ENCODE data around the gene RTEL1.

RTEL1 gene

DNA sequence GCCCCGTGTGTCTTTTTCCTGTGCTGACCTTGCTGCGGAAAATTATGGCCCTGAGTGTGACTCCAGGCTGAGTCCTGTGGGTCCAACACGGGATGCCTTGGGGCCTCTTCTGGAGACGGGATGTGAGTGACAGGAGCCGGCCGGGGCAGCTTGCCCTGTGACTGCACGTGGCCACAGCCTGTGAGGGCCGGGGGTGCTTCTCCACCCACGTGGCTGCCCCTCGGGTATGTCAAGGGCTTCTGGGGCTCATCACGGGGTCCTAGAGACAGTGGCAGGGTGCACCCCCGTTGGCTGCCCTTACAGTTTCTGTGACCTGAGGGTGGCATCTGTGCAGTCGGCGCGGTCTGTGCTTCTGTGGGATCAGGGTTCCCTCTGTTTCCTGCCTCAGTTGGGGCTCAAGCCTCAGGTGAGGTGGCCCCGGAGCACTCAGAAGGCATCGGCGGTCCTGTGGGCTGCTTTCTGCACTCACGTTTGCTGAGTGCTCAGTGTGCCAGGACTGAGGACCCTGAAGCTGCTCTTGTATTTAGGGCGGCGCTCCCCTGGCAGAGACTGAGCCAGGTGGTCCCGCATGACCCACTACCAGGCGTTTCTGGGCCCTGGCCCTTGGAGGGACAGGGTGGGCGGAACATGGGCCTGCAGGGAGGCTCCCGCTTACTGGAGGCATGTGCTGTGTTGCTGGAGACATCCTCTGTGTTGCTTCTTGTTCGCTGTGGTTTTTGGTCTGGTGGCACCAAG, 5.4 kb downstream of the RTEL1 start:
- Histone ChIP-seq H3K27ac (no peak overlapping the region), H3K4me2 (ENCODE audit: low read length) (no peak overlapping the region), H3K4me1 (peaks cover 6% of the 10 kb centered on the region), H3K79me2 (peaks cover 29% of the 10 kb centered on the region), H3K9me3 (ENCODE audit: control insufficient read depth, low read length) (no peaks in the 10 kb centered on the region), H2AFZ (no peak overlapping the region), H3K36me3 (ENCODE audit: control insufficient read depth, insufficient read depth, low read length) (no peaks in the 10 kb centered on the region), H3K4me3 (ENCODE audit: low read depth, low read length) (no peak overlapping the region), H3K9ac (no peak overlapping the region), H3K27me3 (ENCODE audit: control insufficient read depth, insufficient read depth, low read length) (no peaks in the 10 kb centered on the region)
- no peak for TF ChIP-seq CTCF (IDR thresholded peaks at IDR 0.05)

DNA sequence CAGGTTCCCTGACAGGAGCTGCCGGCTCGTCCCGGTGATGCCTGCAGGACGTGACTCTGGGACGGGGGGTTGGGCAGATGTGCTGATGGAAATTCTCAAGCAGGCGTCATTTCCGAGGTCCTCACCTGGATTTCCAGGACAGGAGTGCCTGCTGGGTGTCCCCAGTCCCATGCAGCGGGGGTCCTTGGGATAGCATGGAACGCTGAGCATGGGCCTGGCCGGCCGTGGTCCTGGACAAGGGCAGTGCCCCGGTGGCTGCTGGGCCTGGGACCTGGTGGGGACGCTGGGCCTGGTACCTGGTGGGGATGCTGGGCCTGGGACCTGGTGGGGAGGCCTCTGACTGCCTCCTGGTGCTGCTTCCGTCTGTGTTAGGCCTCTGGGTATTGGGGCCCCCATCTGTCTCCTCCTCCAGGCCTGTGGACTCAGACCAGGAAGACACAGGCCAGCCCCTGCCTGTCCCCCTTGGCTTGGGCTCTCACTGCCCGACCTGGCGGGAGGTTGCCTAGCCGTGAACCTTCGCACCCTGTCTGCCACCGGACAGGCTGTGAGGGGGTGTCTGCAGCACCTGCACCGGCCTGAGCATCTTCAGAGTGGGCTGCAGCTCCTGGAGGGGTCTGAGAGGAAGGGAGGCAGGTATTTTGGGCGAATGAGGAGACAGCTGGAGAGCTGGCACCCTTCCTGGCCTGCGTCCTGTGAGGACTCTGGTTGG, 6.2 kb downstream of the RTEL1 start:
- Histone ChIP-seq H3K27me3 (ENCODE audit: control insufficient read depth, insufficient read depth, low read length) (no peaks in the 10 kb centered on the region), H3K79me2 (peaks cover 24% of the 10 kb centered on the region), H2AFZ (no peak overlapping the region), H3K4me3 (ENCODE audit: low read depth, low read length) (no peak overlapping the region), H3K4me2 (ENCODE audit: low read length) (no peak overlapping the region), H3K27ac (no peak overlapping the region), H3K9ac (no peak overlapping the region), H3K9me3 (ENCODE audit: control insufficient read depth, low read length) (no peaks in the 10 kb centered on the region), H3K4me1 (peaks cover 1% of the 10 kb centered on the region), H3K36me3 (ENCODE audit: control insufficient read depth, insufficient read depth, low read length) (no peaks in the 10 kb centered on the region)
- no peak for TF ChIP-seq CTCF (IDR thresholded peaks at IDR 0.05)

- Histone ChIP-seq H2AFZ (no peak overlapping the region), H3K79me2 (peaks cover 22% of the 10 kb centered on the region), H3K9me3 (ENCODE audit: control insufficient read depth, low read length) (no peaks in the 10 kb centered on the region), H3K4me3 (ENCODE audit: low read depth, low read length) (no peak overlapping the region), H3K9ac (no peak overlapping the region), H3K4me1 (no peaks in the 10 kb centered on the region), H3K27me3 (ENCODE audit: control insufficient read depth, insufficient read depth, low read length) (no peaks in the 10 kb centered on the region), H3K27ac (no peak overlapping the region), H3K36me3 (ENCODE audit: control insufficient read depth, insufficient read depth, low read length) (no peaks in the 10 kb centered on the region), H3K4me2 (ENCODE audit: low read length) (no peak overlapping the region)
- no peak for TF ChIP-seq CTCF (IDR thresholded peaks at IDR 0.05)
These were observed 6.9 kb downstream of the RTEL1 start for GRCh38 chr20:63664861-63665594.

DNA sequence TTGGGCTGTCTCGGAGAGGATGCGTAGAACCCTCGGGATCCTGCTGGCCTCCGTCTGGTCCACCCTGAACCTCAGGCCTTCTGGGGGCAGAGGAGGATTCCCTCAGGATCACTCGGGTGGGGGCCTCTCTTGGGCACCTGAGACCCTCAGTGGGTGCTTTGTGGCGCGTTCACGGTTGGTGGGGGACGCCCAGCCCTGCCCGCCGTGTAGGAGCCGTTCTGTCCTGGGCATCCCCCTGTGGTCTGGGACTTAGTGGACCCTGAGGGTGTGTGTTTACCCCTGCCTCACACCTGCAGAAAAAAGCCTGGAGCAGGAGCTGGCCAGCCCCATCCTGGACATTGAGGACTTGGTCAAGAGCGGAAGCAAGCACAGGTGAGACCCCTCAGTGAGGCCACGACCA, 7.6 kb downstream of the RTEL1 start:
- peaks cover 16% of the 10 kb centered on the region for H3K79me2 ChIP-seq
- no peak overlapping the region for H3K9ac ChIP-seq
- no peaks in the 10 kb centered on the region for H3K9me3 ChIP-seq (ENCODE audit: control insufficient read depth, low read length)
- H3K36me3 ChIP-seq (ENCODE audit: control insufficient read depth, insufficient read depth, low read length) = no peaks in the 10 kb centered on the region
- H3K4me3 ChIP-seq (ENCODE audit: low read depth, low read length) = no peak overlapping the region
- no peak overlapping the region for H3K27ac ChIP-seq
- no peaks in the 10 kb centered on the region for H3K27me3 ChIP-seq (ENCODE audit: control insufficient read depth, insufficient read depth, low read length)
- no peak overlapping the region for H3K4me2 ChIP-seq (ENCODE audit: low read length)
- no peaks in the 10 kb centered on the region for H3K4me1 ChIP-seq
- H2AFZ ChIP-seq = no peak overlapping the region
- TF ChIP-seq CTCF (IDR thresholded peaks at IDR 0.05) = no peak
